ENCODE data around the gene TSPAN6. TPM values are rescaled to one million over a fixed set of nuclear protein-coding genes. Genes with fewer than 3 reads are reported as not detected.

TSPAN6 gene
- total and polyA plus RNA-seq, 2 of the 13 experiments (the other 11 are each of a cell fraction or from before 2014, with no cell fraction given), result 78.9 to 133 TPM

DNA sequence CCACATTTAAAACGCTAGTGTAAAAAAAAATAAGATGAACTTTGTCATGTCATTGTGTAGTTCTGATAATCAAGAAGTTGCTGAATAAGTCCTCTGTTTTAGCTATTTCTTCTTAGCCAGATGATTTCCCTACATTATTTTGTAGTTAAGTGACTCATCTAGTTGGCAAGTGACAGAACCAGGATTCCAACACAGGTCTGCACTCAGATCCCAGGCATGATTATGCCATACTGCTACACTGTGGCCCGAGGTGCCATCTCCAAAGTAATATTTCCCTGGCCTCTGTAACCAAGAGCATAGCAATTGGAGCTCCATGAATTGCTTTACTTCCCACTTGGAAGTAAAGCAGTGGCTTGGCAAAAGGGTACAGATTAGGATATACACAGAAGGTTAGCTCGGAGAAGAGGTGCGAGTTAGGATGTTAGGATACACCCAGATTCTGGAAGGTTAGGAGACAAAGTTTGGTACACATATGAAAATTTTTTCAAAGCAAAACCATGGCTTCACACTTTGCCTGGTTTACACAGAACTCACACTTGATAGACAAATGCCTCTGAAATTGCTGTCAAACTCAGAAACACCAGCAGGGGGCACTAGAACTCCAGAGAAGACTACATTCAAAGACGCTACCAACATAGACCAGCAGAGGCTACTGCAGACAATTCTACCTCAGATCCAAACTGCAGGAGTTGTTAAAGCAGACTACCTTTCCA is 48.8 kb upstream of the TSPAN6 start:
- intact Hi-C loops (cut with micrococcal nuclease; ENCODE audit: unreplicated experiment), result loop anchor here (1.0 to 10.0 kb wide), 2 partner anchors 83 to 171 kb away; no protein-coding TSS in a partner anchor

More for the DNA sequence above, 48.8 kb upstream of the TSPAN6 start:
- Histone ChIP-seq H3K79me2 (ENCODE audit: insufficient read depth, low read length) (no peaks in the 10 kb centered on the region), H3K4me1 (ENCODE audit: insufficient read depth, low read length) (no peaks in the 10 kb centered on the region), H3K4me3 (replicated peaks in 1 of 3; ENCODE audit: insufficient read depth in 1 of 3, low read depth in 2 of 3, low read length in 3 of 3) (no peak overlapping the region), H3K27me3 (ENCODE audit: control insufficient read depth in 1 of 2, insufficient read depth in 2 of 2, low read length in 2 of 2) (no peaks in the 10 kb centered on the region), H2AFZ (ENCODE audit: low read length) (no peak overlapping the region), H3K9me3 (ENCODE audit: low read length) (no peaks in the 10 kb centered on the region), H4K20me1 (ENCODE audit: insufficient read depth, low read length) (no peaks in the 10 kb centered on the region), H3K36me3 (replicated peaks in 1 of 2; ENCODE audit: control insufficient read depth in 1 of 2, insufficient read depth in 2 of 2, low read length in 2 of 2) (no peaks in the 10 kb centered on the region), H3K9ac (ENCODE audit: insufficient read depth, low read depth, low read length) (no peak overlapping the region), H3K27ac (ENCODE audit: extremely low read length, insufficient read depth, low read length) (no peak overlapping the region), H3K4me2 (ENCODE audit: low read depth, low read length) (no peak overlapping the region)
- CTCF ChIA-PET (ENCODE audit: low intra/inter-chr PET ratio, low total read pairs), result interaction anchor here (0.8 to 5.6 kb wide), 4 partner anchors 15 to 173 kb away, joined by 3 to 139 read pairs (median 3); no protein-coding TSS in a partner anchor
- in situ Hi-C loops (cut with HindIII; ENCODE audit: extremely low pct_ligation_motif_present, low pct_unique_long_range_greater_than_20kb), result loop anchor here (5.0 kb wide), 1 partner anchor 82 kb away; no protein-coding TSS in a partner anchor
- peak; percentile 90 for ATAC-seq
- POLR2A ChIA-PET, result no interaction called here
- FAIRE-seq, result peak; percentile 93
- 27% methylated on average over 4 of the region's 5 CpGs for WGBS (ENCODE audit: low lambda C conversion rate)
- DNase-seq (ENCODE audit: low spot score), result peak; percentile 62
- BruUV-seq (replicated peaks), result no TSS peak
- TF ChIP-seq, protein P1, sequence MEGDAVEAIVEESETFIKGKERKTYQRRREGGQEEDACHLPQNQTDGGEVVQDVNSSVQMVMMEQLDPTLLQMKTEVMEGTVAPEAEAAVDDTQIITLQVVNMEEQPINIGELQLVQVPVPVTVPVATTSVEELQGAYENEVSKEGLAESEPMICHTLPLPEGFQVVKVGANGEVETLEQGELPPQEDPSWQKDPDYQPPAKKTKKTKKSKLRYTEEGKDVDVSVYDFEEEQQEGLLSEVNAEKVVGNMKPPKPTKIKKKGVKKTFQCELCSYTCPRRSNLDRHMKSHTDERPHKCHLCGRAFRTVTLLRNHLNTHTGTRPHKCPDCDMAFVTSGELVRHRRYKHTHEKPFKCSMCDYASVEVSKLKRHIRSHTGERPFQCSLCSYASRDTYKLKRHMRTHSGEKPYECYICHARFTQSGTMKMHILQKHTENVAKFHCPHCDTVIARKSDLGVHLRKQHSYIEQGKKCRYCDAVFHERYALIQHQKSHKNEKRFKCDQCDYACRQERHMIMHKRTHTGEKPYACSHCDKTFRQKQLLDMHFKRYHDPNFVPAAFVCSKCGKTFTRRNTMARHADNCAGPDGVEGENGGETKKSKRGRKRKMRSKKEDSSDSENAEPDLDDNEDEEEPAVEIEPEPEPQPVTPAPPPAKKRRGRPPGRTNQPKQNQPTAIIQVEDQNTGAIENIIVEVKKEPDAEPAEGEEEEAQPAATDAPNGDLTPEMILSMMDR (CRISPR knock-in tag; IDR thresholded peaks at IDR 0.05), result peak; percentile 78
- TF ChIP-seq GLMP (CRISPR knock-in tag; IDR thresholded peaks at IDR 0.05; ENCODE audit: borderline replicate concordance), result no peak
- TF ChIP-seq FOXO1 (CRISPR knock-in tag; IDR thresholded peaks at IDR 0.05), result no peak
- TF ChIP-seq SMC3 (IDR thresholded peaks at IDR 0.05; ENCODE audit: low read length), result peak; percentile 88
- peak; percentile 81 for TF ChIP-seq STAG1 (CRISPR knock-in tag; IDR thresholded peaks at IDR 0.05)
- no peak for TF ChIP-seq KMT2B (CRISPR knock-in tag; IDR thresholded peaks at IDR 0.05)
- TF ChIP-seq RAD21 (CRISPR knock-in tag; IDR thresholded peaks at IDR 0.05), result peak; percentile 76
- TF ChIP-seq CC2D1A (CRISPR knock-in tag; IDR thresholded peaks at IDR 0.05), result no peak

Data from HepG2 (cell line).